ENCODE data around the gene PLD5.
"Not testable (repeated sequence)": the region's sequence is repeated elsewhere in the genome, so short reads cannot be mapped to it uniquely, and the experiment has no call there.

Gene PLD5

DNA sequence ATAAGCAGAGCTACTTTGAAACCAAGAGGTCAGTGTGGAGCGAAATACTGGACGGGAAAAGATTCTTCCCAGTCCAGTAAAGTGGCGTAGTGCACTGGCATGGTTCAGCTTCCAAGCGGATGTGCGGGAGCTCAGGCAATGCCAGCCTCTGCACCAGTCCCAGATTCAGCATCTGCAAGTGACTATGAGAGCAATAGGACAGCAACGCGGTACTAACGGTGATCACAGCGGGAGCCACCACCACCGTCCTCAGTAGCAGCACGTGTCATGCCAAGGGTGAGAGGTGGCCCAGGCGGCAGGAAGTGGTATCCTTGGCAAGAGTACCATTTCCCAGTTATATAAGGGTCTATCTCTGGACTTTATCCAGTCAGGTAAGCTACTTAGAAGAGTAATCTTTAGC lies 17.8 kb downstream of the PLD5 start:
- TF ChIP-seq, protein P1, sequence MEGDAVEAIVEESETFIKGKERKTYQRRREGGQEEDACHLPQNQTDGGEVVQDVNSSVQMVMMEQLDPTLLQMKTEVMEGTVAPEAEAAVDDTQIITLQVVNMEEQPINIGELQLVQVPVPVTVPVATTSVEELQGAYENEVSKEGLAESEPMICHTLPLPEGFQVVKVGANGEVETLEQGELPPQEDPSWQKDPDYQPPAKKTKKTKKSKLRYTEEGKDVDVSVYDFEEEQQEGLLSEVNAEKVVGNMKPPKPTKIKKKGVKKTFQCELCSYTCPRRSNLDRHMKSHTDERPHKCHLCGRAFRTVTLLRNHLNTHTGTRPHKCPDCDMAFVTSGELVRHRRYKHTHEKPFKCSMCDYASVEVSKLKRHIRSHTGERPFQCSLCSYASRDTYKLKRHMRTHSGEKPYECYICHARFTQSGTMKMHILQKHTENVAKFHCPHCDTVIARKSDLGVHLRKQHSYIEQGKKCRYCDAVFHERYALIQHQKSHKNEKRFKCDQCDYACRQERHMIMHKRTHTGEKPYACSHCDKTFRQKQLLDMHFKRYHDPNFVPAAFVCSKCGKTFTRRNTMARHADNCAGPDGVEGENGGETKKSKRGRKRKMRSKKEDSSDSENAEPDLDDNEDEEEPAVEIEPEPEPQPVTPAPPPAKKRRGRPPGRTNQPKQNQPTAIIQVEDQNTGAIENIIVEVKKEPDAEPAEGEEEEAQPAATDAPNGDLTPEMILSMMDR (conservative IDR thresholded peaks at IDR 0.05; ENCODE audit: low read depth, low read length): no peak
- no peak for DNase-seq (ENCODE audit: low read depth)
- no peak overlapping the region for H3K4me3 ChIP-seq (ENCODE audit: low read depth, low read length)

DNA sequence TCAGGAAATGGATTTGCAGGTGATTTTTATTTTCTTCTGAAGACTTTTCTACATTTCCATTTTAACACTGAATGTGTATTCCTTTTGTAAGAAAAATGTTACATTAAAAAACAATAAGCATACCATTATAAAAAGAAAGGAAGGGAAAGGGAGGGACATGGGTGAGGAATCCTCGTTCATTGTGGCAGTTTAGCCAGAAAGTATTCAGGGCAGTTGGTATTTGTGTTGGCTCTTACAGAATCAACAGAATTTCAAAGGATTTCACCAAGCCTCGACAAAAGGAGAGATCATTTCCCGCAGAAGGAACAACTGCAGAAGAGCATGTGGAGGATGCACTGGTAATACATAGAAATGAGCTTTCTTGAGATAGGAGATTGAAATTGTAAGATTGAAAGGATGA lies 35.0 kb downstream of the PLD5 start:
- H3K4me3 ChIP-seq (ENCODE audit: low read depth, low read length): no peak overlapping the region
- no peak for DNase-seq (ENCODE audit: low read depth)
- TF ChIP-seq, protein P1 (conservative IDR thresholded peaks at IDR 0.05; ENCODE audit: low read depth, low read length): no peak

DNA sequence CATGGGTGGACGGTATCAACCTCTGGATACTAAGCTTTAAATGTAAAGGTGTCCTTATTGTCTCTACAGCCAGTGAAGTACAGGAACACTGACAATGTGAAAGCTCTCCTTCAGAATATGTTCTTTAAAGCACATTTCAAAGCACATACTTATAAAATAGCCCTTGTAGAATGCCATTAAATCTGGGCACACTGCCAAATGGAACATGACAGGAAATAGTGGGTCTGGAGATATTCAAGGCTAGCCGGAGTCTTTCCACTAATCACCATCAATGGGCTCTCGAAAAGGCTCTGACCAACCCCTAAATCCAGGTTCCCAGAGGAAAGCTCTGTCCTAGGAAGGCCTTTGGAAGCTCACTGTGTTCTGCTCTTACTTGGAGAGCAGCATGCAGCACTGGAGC lies 46.6 kb downstream of the PLD5 start:
- no peak for DNase-seq (ENCODE audit: low read depth)
- H3K4me3 ChIP-seq (ENCODE audit: low read depth, low read length): no peak overlapping the region
- TF ChIP-seq, protein P1 (conservative IDR thresholded peaks at IDR 0.05; ENCODE audit: low read depth, low read length): no peak

DNA sequence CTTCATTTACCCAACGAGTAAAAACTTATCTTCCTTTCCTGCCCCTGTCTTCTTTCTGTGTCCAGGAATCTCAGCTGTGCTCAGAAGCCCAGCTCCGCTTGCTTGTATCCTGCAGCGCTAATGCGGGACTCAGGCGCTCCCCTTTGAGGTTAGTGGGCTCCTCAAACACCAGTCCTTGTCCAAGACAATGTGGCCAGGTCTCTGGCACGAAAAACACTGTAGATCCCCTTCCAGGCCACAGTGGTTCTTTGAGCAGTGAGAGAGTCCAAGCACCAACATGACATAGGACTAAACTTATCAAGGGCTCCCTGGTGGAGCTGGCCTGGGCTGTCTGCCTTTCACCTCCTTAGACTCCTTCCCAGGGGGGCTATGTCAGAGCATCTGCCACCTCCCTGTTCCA lies 53.7 kb downstream of the PLD5 start:
- H3K4me3 ChIP-seq (ENCODE audit: low read depth, low read length): no peak overlapping the region
- no peak for DNase-seq (ENCODE audit: low read depth)
- TF ChIP-seq, protein P1 (conservative IDR thresholded peaks at IDR 0.05; ENCODE audit: low read depth, low read length): no peak

DNA sequence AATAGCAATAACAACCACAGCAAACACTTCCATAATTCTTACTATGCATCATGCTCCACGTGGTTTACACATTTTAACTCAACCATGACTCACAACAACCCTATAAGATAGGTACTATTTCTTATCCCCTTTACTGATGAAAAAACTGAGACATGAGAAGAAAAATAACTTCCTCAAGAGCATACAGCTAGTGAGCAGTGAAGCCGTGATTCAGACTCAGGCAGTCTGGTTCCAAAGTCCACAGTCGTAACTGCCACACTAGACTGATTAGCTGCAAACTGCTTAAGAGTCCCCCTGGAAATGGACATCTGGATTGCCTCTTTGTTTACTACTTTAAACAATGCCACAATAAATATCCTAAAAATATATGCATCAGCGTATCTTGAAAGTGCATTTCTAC lies 55.7 kb downstream of the PLD5 start:
- TF ChIP-seq, protein P1 (conservative IDR thresholded peaks at IDR 0.05; ENCODE audit: low read depth, low read length): no peak
- DNase-seq (ENCODE audit: low read depth): no peak
- no peak overlapping the region for H3K4me3 ChIP-seq (ENCODE audit: low read depth, low read length)

DNA sequence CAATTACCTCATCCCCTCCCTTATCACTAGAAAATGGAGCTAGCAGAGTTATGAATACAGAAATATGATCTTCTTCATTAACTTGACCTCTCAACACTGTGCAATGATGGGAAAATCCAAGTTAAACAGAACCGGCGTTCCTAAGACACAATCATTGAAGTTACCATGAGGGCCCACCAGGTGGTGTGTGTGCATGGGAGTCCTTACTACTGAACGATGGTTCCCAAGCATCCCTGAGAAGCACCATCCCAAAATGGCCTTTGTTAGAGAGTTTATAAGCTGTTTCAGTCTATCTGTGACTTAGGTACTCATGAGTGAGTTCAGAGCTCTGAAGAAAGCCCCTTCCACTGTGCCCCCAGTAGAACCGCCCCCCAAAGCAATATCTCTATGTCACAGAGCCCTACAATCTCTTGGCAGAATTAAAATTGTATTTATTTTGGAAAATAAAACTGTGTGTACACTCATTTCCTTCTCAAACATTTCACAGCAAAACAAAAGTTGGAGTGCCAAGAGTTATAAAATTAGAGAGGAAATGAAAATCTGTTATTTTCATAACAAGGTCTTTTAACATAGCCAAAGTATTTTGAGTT lies 56.8 kb downstream of the PLD5 start:
- no peak overlapping the region for H3K4me3 ChIP-seq (ENCODE audit: low read depth, low read length)
- DNase-seq (ENCODE audit: low read depth): peak; percentile 68
- TF ChIP-seq, protein P1 (conservative IDR thresholded peaks at IDR 0.05; ENCODE audit: low read depth, low read length): peak; percentile 68

DNA sequence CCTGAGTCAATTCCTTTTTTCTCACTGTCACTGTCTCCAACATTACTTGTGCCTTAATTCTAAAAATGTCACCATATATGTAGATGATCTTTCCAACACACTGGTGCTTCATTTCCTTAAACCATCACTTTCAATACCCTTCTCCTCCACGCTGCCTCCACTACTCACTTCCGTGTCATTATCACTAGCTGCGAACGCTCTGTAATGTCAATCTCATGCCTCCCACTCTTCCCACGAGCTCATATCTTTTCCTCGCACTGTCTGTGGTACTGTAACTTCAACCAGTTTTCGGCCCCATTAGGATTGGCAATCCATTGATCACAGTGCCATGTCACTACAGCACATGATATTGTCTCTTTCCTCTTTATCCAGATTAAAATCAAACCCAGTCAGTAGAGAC lies 61.6 kb downstream of the PLD5 start:
- H3K4me3 ChIP-seq (ENCODE audit: low read depth, low read length): no peak overlapping the region
- no peak for DNase-seq (ENCODE audit: low read depth)
- TF ChIP-seq, protein P1 (conservative IDR thresholded peaks at IDR 0.05; ENCODE audit: low read depth, low read length): no peak

DNA sequence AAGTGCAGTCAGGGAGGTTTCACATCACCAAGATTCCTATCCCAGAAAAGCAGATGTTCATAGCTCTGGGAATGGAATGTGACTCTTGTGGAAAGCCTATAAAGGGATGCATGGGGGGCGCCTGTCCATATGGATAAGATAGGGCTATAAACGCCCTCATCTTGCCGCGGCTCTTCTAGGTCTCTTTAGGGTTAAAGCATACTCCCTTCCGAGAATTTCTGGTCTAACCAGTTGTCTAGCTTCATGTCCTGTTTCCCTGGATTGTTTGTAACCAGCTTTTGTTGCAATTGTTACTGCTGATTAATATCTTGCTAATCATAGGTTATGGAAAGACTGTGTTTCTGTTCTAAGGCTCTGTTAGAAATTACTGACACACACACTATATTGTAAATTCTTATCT lies 64.8 kb downstream of the PLD5 start:
- H3K4me3 ChIP-seq (ENCODE audit: low read depth, low read length); DNase-seq (ENCODE audit: low read depth): not testable (repeated sequence)
